SK-N-SH treated with all-trans-retinoic acid at 6 μM for 48 hours (cell line): Measurements from ENCODE around the gene CCDC154.

Source experiments
- ARNTL ChIP-seq: fragments of 450-650 bp; formaldehyde crosslinking; IDR thresholded peaks from 2 replicates; pipeline ENCODE4 v1.5.0; 2020; ENCODE audit warnings: low read depth, mild to moderate bottlenecking, moderate library complexity, borderline replicate concordance
- BACH2 ChIP-seq: fragments of 250-450 bp; sonication (Bioruptor Pico); IDR thresholded peaks from 2 replicates; pipeline ENCODE4 v1.9.0; 2021; ENCODE audit warnings: mild to moderate bottlenecking, borderline replicate concordance
- ESRRG ChIP-seq: fragments of 250-450 bp; sonication (Bioruptor Pico); IDR thresholded peaks from 2 replicates; pipeline ENCODE4 v1.6.1; 2021; ENCODE audit warnings: mild to moderate bottlenecking
- GLIS3 ChIP-seq: fragments of 250-450 bp; sonication (Bioruptor Pico); IDR thresholded peaks from 2 replicates; pipeline ENCODE4 v1.5.0; 2020; ENCODE audit warnings: mild to moderate bottlenecking, moderate library complexity
- ISL1 ChIP-seq: fragments of 250-450 bp; sonication (Bioruptor Pico); IDR thresholded peaks from 2 replicates; pipeline ENCODE4 v2.1.2; 2022; ENCODE audit warnings: mild to moderate bottlenecking, moderate library complexity
- PATZ1 ChIP-seq: fragments of 250-450 bp; sonication (Bioruptor Pico); IDR thresholded peaks from 2 replicates; pipeline ENCODE4 v1.8.0; 2020; ENCODE audit warnings: mild to moderate bottlenecking, moderate library complexity, borderline replicate concordance
- SNAI2 ChIP-seq: fragments of 250-450 bp; sonication (Bioruptor Pico); IDR thresholded peaks from 2 replicates; pipeline ENCODE4 v1.5.0; 2020; ENCODE audit warnings: mild to moderate bottlenecking, moderate library complexity
- TCF4 ChIP-seq: fragments of 250-450 bp; sonication (Bioruptor Pico); IDR thresholded peaks from 2 replicates; pipeline ENCODE4 v1.8.0; 2021; ENCODE audit warnings: mild to moderate bottlenecking, moderate library complexity, borderline replicate concordance
- TOX ChIP-seq: fragments of 250-450 bp; sonication (Bioruptor Pico); IDR thresholded peaks from 2 replicates; pipeline ENCODE4 v1.8.0; 2021; ENCODE audit warnings: mild to moderate bottlenecking, moderate library complexity, borderline replicate concordance
- ZFP3 ChIP-seq: fragments of 250-450 bp; sonication (Bioruptor Pico); IDR thresholded peaks from 2 replicates; pipeline ENCODE4 v1.5.0; 2020; ENCODE audit warnings: mild to moderate bottlenecking, moderate library complexity
- ZFP30 ChIP-seq: fragments of 450-650 bp; formaldehyde crosslinking; IDR thresholded peaks from 2 replicates; pipeline ENCODE4 v1.5.0; 2022; ENCODE audit warnings: mild to moderate bottlenecking, moderate library complexity
- ZNF565 ChIP-seq: fragments of 450-650 bp; formaldehyde crosslinking; conservative IDR thresholded peaks from 2 replicates; pipeline ENCODE4 v1.5.0; 2020; ENCODE audit warnings: low read depth, mild to moderate bottlenecking, moderate library complexity
- ZNF70 ChIP-seq: fragments of 450-650 bp; formaldehyde crosslinking; IDR thresholded peaks from 2 replicates; pipeline ENCODE4 v1.5.0; 2020; ENCODE audit warnings: mild to moderate bottlenecking, moderate library complexity
- TF ChIP-seq, protein P1 (sequence below): fragments of 250-450 bp; sonication (Bioruptor Pico); IDR thresholded peaks from 2 replicates; pipeline ENCODE4 v1.5.0; 2020; ENCODE audit warnings: mild to moderate bottlenecking, moderate library complexity

GRCh38 chr16:1436731-1437355 lies 7.5 kb downstream of the CCDC154 start:
- TF ChIP-seq TOX (CRISPR knock-in tag) (no peak), ZFP3 (CRISPR knock-in tag) (no peak), ARNTL (no peak), BACH2 (CRISPR knock-in tag) (no peak), GLIS3 (CRISPR knock-in tag) (no peak), PATZ1 (CRISPR knock-in tag) (no peak), ISL1 (no peak), SNAI2 (CRISPR knock-in tag) (no peak), ESRRG (no peak), TCF4 (CRISPR knock-in tag) (no peak), ZFP30 (CRISPR knock-in tag) (no peak), ZNF565 (CRISPR knock-in tag) (no peak), ZNF70 (CRISPR knock-in tag) (no peak)
- TF ChIP-seq, protein P1, sequence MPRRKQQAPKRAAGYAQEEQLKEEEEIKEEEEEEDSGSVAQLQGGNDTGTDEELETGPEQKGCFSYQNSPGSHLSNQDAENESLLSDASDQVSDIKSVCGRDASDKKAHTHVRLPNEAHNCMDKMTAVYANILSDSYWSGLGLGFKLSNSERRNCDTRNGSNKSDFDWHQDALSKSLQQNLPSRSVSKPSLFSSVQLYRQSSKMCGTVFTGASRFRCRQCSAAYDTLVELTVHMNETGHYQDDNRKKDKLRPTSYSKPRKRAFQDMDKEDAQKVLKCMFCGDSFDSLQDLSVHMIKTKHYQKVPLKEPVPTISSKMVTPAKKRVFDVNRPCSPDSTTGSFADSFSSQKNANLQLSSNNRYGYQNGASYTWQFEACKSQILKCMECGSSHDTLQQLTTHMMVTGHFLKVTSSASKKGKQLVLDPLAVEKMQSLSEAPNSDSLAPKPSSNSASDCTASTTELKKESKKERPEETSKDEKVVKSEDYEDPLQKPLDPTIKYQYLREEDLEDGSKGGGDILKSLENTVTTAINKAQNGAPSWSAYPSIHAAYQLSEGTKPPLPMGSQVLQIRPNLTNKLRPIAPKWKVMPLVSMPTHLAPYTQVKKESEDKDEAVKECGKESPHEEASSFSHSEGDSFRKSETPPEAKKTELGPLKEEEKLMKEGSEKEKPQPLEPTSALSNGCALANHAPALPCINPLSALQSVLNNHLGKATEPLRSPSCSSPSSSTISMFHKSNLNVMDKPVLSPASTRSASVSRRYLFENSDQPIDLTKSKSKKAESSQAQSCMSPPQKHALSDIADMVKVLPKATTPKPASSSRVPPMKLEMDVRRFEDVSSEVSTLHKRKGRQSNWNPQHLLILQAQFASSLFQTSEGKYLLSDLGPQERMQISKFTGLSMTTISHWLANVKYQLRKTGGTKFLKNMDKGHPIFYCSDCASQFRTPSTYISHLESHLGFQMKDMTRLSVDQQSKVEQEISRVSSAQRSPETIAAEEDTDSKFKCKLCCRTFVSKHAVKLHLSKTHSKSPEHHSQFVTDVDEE (CRISPR knock-in tag): no peak
